HepG2 (cell line): ENCODE measurements around the gene KLHL35. TPM values are rescaled to one million over a fixed set of nuclear protein-coding genes. Genes with fewer than 3 reads are reported as not detected.

ENCODE experiments used
- ATAC-seq: fragments of 200-7000 bp; cut with Tn5 transposase; 3 replicates; pipeline ENCODE4 v1.9.1; 2020; ENCODE audit warnings: mild to moderate bottlenecking, moderate library complexity
- BruUV-seq: library from RNA; stranded (reverse); fragments of 400-500 nt; replicated peaks from 2 replicates; lab custom pipeline; 2021; lab: Mats Ljungman, UMichigan
- CTCF ChIA-PET: fragments of 300-600 bp; formaldehyde crosslinking; extraction: SDS; loops from one replicate; lab custom pipeline; 2021; ENCODE audit warnings: low total read pairs, inconsistent platforms, low intra/inter-chr PET ratio; lab: Yijun Ruan, JAX
- POLR2A ChIA-PET: fragments of 350-600 bp; sonication (Branson Sonifier 250); formaldehyde crosslinking; loops from one replicate; lab custom pipeline; 2020; ENCODE audit warnings: antibody characterized with exemption, inconsistent platforms; lab: Yijun Ruan, JAX
- DNase-seq: peaks from one replicate; pipeline ENCODE4 v3.0.0-alpha.2; 2015; ENCODE audit warnings: low spot score
- FAIRE-seq: peaks from 3 replicates; lab custom pipeline; 2011; peaks lifted over from hg19 to GRCh38; lab: Jason Lieb, UNC
- H2AFZ ChIP-seq: one replicate; pipeline ENCODE4 v1.6.1; 2011; ENCODE audit warnings: low read length, inconsistent platforms
- H3K27ac ChIP-seq: fragments of 300-600 bp; 3 replicates; pipeline ENCODE4 v1.8.0; 2011; ENCODE audit warnings: mixed run types, mild to moderate bottlenecking, mixed read lengths, low read length, inconsistent platforms; ENCODE audit not compliant: insufficient read depth; ENCODE audit errors: extremely low read length
- H3K27me3 ChIP-seq, 2 experiments: fragments of 200-600 bp in 1 of 2; 2 replicates in 1 of 2; 3 replicates in 1 of 2; pipeline versions ENCODE4 v1.6.0 to v1.8.0; 2011; ENCODE audit warnings: low read length in 2 of 2, mild to moderate bottlenecking in 2 of 2, moderate library complexity in 2 of 2, inconsistent platforms in 1 of 2; ENCODE audit not compliant: insufficient read depth in 2 of 2, control insufficient read depth in 1 of 2
- H3K36me3 ChIP-seq, 2 experiments: fragments of 200-600 bp in 1 of 2; replicated peaks in 1 of 2; 2 replicates in 1 of 2; 3 replicates in 1 of 2; pipeline versions ENCODE4 v1.5.1 to v1.8.0; 2011; ENCODE audit warnings: low read length in 2 of 2, inconsistent platforms in 1 of 2; ENCODE audit not compliant: insufficient read depth in 2 of 2, control insufficient read depth in 1 of 2
- H3K4me1 ChIP-seq: 2 replicates; pipeline ENCODE4 v1.5.1; 2012; ENCODE audit warnings: low read length, inconsistent platforms; ENCODE audit not compliant: insufficient read depth
- H3K4me2 ChIP-seq: 2 replicates; pipeline ENCODE4 v1.6.0; 2011; ENCODE audit warnings: low read depth, low read length, inconsistent platforms
- H3K4me3 ChIP-seq, 3 experiments: fragments of 200-600 bp in 1 of 3; sonication (generic), shearing (Covaris generic) in 1 of 3; replicated peaks in 1 of 3; 2 replicates each; pipeline ENCODE4 v1.5.1; 2011 to 2016; ENCODE audit warnings: low read length in 3 of 3, inconsistent platforms in 2 of 3, low read depth in 2 of 3, mild to moderate bottlenecking in 2 of 3, control low read depth in 1 of 3, mixed read lengths in 1 of 3; ENCODE audit not compliant: insufficient read depth in 1 of 3
- H3K79me2 ChIP-seq: one replicate; pipeline ENCODE4 v1.6.1; 2011; ENCODE audit warnings: low read length, inconsistent platforms; ENCODE audit not compliant: insufficient read depth
- H3K9ac ChIP-seq: 2 replicates; pipeline ENCODE4 v1.6.0; 2011; ENCODE audit warnings: mild to moderate bottlenecking, low read depth, low read length, inconsistent platforms; ENCODE audit not compliant: insufficient read depth
- H3K9me3 ChIP-seq: 2 replicates; pipeline ENCODE4 v1.5.1; 2012; ENCODE audit warnings: mild to moderate bottlenecking, low read length
- H4K20me1 ChIP-seq: 2 replicates; pipeline ENCODE4 v1.6.0; 2011; ENCODE audit warnings: inconsistent platforms, mild to moderate bottlenecking, low read length, moderate library complexity; ENCODE audit not compliant: insufficient read depth
- FOSL1 ChIP-seq: sonication (generic); formaldehyde crosslinking; IDR thresholded peaks from 2 replicates; pipeline ENCODE4 v1.9.0; 2021; ENCODE audit warnings: missing genetic modification reagents, borderline replicate concordance
- HNRNPL ChIP-seq: fragments of 200-400 bp; formaldehyde crosslinking; IDR thresholded peaks from 2 replicates; pipeline ENCODE4 v1.6.1; 2017; ENCODE audit warnings: mild to moderate bottlenecking, low read depth, low read length
- IRF1 ChIP-seq: sonication (generic); formaldehyde crosslinking; IDR thresholded peaks from 2 replicates; pipeline ENCODE4 v1.4.0; 2020; ENCODE audit warnings: low read depth, mild to moderate bottlenecking, missing genetic modification reagents
- NFRKB ChIP-seq: fragments of 450-650 bp; IDR thresholded peaks from 2 replicates; pipeline ENCODE4 v1.6.1; 2017
- PRPF4 ChIP-seq: fragments of 200-400 bp; formaldehyde crosslinking; IDR thresholded peaks from 2 replicates; pipeline ENCODE4 v1.6.1; 2016; ENCODE audit warnings: low read length, low read depth; ENCODE audit not compliant: poor library complexity, severe bottlenecking
- THAP8 ChIP-seq: sonication (generic); formaldehyde crosslinking; IDR thresholded peaks from 2 replicates; pipeline ENCODE4 v1.5.1; 2020; ENCODE audit warnings: missing genetic modification reagents, mild to moderate bottlenecking, borderline replicate concordance
- TMF1 ChIP-seq: sonication (generic); formaldehyde crosslinking; IDR thresholded peaks from 2 replicates; pipeline ENCODE4 v1.8.1; 2022; ENCODE audit warnings: low read depth, missing genetic modification reagents
- ZBTB26 ChIP-seq: IDR thresholded peaks from 2 replicates; pipeline ENCODE4 v1.6.1; 2016; ENCODE audit warnings: missing compliant biosample characterization, missing genetic modification reagents, borderline replicate concordance
- ZNF20 ChIP-seq: sonication (generic); formaldehyde crosslinking; IDR thresholded peaks from 2 replicates; pipeline ENCODE4 v1.4.0; 2020; ENCODE audit warnings: mild to moderate bottlenecking, moderate library complexity, missing genetic modification reagents
- WGBS: methylation state at CpG from one replicate; pipeline ENCODE4 v1.1.6; 2017; ENCODE audit warnings: low lambda C conversion rate; 5-methylcytosine and 5-hydroxymethylcytosine counted together
- in situ Hi-C: cut with HindIII; loops from 2 replicates; pipeline ENCODE4 v1.10.0; 2017; ENCODE audit warnings: low pct_unique_long_range_greater_than_20kb; ENCODE audit not compliant: extremely low pct_ligation_motif_present
- intact Hi-C: fragments of 100-400 bp; cut with micrococcal nuclease; formaldehyde crosslinking; loops from one replicate; pipeline ENCODE4 v1.10.0; 2022; ENCODE audit not compliant: unreplicated experiment
- polyA plus RNA-seq, 8 experiments: library from polyadenylated mRNA; depleted of rRNA in 3 of 8; stranded (reverse) in 7 of 8; unstranded in 1 of 8; fragments of >200 nt; fragmentation: Illumina TruSeq in 4 of 8; extraction: Trizol in 4 of 8; gene quantifications; 2 replicates each; pipeline versions ENCODE4 v1.2.1 to v1.2.3, GENCODE V29; 2011 to 2016; ENCODE audit warnings: low read depth in 4 of 8, missing spikeins in 1 of 8, mixed read lengths in 1 of 8; ENCODE audit not compliant: insufficient read depth in 1 of 8
- total RNA-seq, 5 experiments: library from RNA; depleted of rRNA; stranded (reverse); fragments of >200 nt; fragmentation: Illumina TruSeq; extraction: Trizol; gene quantifications; 2 replicates each; pipeline ENCODE4 v1.2.3, GENCODE V29; 2016; ENCODE audit warnings: low read depth in 1 of 5

The KLHL35 gene
- total and polyA plus RNA-seq, 2 of the 13 experiments (the other 11 are each of a cell fraction or from before 2014, with no cell fraction given), result not detected

- no peaks in the 10 kb centered on the region for H4K20me1 ChIP-seq
- H3K36me3 ChIP-seq, result peaks cover 23 to 24% of the 10 kb centered on the region in 2 experiments; a peak in 4 of 5 replicates
- no peak for TF ChIP-seq PRPF4
- no peak for TF ChIP-seq THAP8
- no peak for TF ChIP-seq FOSL1 (CRISPR knock-in tag)
- no peak for TF ChIP-seq IRF1 (CRISPR knock-in tag)
- no peak for TF ChIP-seq ZNF20
- no peak for TF ChIP-seq NFRKB
- TF ChIP-seq ZBTB26 (CRISPR knock-in tag), result no peak
- no peak for TF ChIP-seq TMF1 (CRISPR knock-in tag)
- no peak for TF ChIP-seq HNRNPL
- TF ChIP-seq, all 625 proteins: peak for 0
- in situ Hi-C loops, result no loop called here
- ChIA-PET POLR2A (no interaction called here), CTCF (no interaction called here)
- Histone ChIP-seq H3K27ac (no peak overlapping the region), H2AFZ (no peak overlapping the region), H3K4me1 (peaks cover 4% of the 10 kb centered on the region), H3K9ac (no peak overlapping the region), H3K4me2 (no peak overlapping the region), H3K79me2 (no peaks in the 10 kb centered on the region), H3K9me3 (no peaks in the 10 kb centered on the region), H3K27me3 (no peaks in the 10 kb centered on the region), H3K4me3 (no peak overlapping the region)
- FAIRE-seq (no peak), ATAC-seq (no peak), DNase-seq (no peak)
- 100% methylated on average over 5 of the region's 12 CpGs for WGBS
- intact Hi-C loops, result no loop called here
- BruUV-seq, result no TSS peak
Measured at GRCh38 chr11:75443043-75443442, 10.0 kb upstream of the KLHL35 start.
